Endothelial cell of umbilical vein (primary cell): Measurements from ENCODE around the gene SLC35D1. TPM values are rescaled to one million over a fixed set of nuclear protein-coding genes. Genes with fewer than 3 reads are reported as not detected.

ENCODE experiments used
- Bru-seq: library from RNA; stranded (reverse); fragments of 400-500 nt; gene quantifications from one replicate; lab custom pipeline; 2021; lab: Mats Ljungman, UMichigan
- BruChase-seq, 2 experiments: library from RNA; stranded (reverse); fragments of 400-500 nt; gene quantifications; one replicate each; lab custom pipeline; 2021; lab: Mats Ljungman, UMichigan
- BruUV-seq: library from RNA; stranded (reverse); fragments of 400-500 nt; replicated peaks from 2 replicates; lab custom pipeline; 2021; lab: Mats Ljungman, UMichigan
- CTCF ChIA-PET: fragments of 300-600, 350-600 bp; sonication (Branson Sonifier 250); formaldehyde crosslinking; loops from one replicate; lab custom pipeline; 2021; ENCODE audit warnings: antibody characterized with exemption, inconsistent platforms; lab: Charles Lee
- POLR2A ChIA-PET: fragments of 300-600, 350-600 bp; sonication (Branson Sonifier 250); formaldehyde crosslinking; loops from one replicate; lab custom pipeline; 2021; ENCODE audit warnings: antibody characterized with exemption, inconsistent platforms; lab: Charles Lee
- DNase-seq: peaks from one replicate; pipeline ENCODE4 v3.0.0-alpha.2; 2011; ENCODE audit warnings: low read depth, low spot score
- FAIRE-seq: peaks from 2 replicates; lab custom pipeline; 2011; peaks lifted over from hg19 to GRCh38; lab: Jason Lieb, UNC
- H2AFZ ChIP-seq: 2 replicates; pipeline ENCODE4 v1.6.0; 2012; ENCODE audit warnings: low read depth, low read length, control low read depth, inconsistent platforms
- H3K27ac ChIP-seq: 2 replicates; pipeline ENCODE4 v1.5.1; 2011; ENCODE audit warnings: low read depth, mild to moderate bottlenecking, control low read depth, low read length, moderate library complexity; ENCODE audit not compliant: insufficient read depth
- H3K27me3 ChIP-seq, 2 experiments: 2 replicates each; pipeline versions ENCODE4 v1.6.0 to v1.6.1; 2011; ENCODE audit warnings: low read length in 2 of 2, mixed read lengths in 1 of 2; ENCODE audit not compliant: control insufficient read depth in 2 of 2, insufficient read depth in 2 of 2
- H3K36me3 ChIP-seq, 2 experiments: 2 replicates in 1 of 2; 3 replicates in 1 of 2; pipeline ENCODE4 v1.5.1; 2011; ENCODE audit warnings: low read length in 2 of 2, mild to moderate bottlenecking in 1 of 2, moderate library complexity in 1 of 2; ENCODE audit not compliant: control insufficient read depth in 2 of 2, insufficient read depth in 2 of 2; ENCODE audit errors: extremely low read depth in 1 of 2
- H3K4me1 ChIP-seq: 3 replicates; pipeline ENCODE4 v1.5.1; 2011; ENCODE audit warnings: mild to moderate bottlenecking, low read length; ENCODE audit not compliant: control insufficient read depth, insufficient read depth; ENCODE audit errors: extremely low read depth
- H3K4me2 ChIP-seq: 2 replicates; pipeline ENCODE4 v1.6.1; 2011; ENCODE audit warnings: low read length, control low read depth, mixed read lengths; ENCODE audit not compliant: insufficient read depth
- H3K4me3 ChIP-seq, 3 experiments: fragments of 200-600 bp in 1 of 3; sonication (generic), shearing (Covaris generic) in 1 of 3; replicated peaks in 1 of 3; 2 replicates each; pipeline ENCODE4 v1.5.1; 2011 to 2016; ENCODE audit warnings: control low read depth in 3 of 3, low read length in 3 of 3, mild to moderate bottlenecking in 2 of 3, inconsistent platforms in 1 of 3, low read depth in 1 of 3, moderate library complexity in 1 of 3; ENCODE audit not compliant: insufficient read depth in 1 of 3
- H3K79me2 ChIP-seq: 2 replicates; pipeline ENCODE4 v1.6.0; 2012; ENCODE audit warnings: low read length, inconsistent platforms; ENCODE audit not compliant: control insufficient read depth, insufficient read depth
- H3K9ac ChIP-seq: replicated peaks from 2 replicates; pipeline ENCODE3; 2011; ENCODE audit warnings: low read length, control low read depth; ENCODE audit not compliant: insufficient read depth; ENCODE audit errors: extremely low read depth
- H3K9me1 ChIP-seq: replicated peaks from 3 replicates; pipeline ENCODE4 v1.6.0; 2011; ENCODE audit warnings: mild to moderate bottlenecking, low read length; ENCODE audit not compliant: control insufficient read depth, insufficient read depth; ENCODE audit errors: extremely low read depth
- H3K9me3 ChIP-seq: replicated peaks from 2 replicates; pipeline ENCODE4 v1.5.1; 2012; ENCODE audit warnings: low read length, inconsistent platforms; ENCODE audit not compliant: control insufficient read depth, insufficient read depth
- H4K20me1 ChIP-seq: replicated peaks from 2 replicates; pipeline ENCODE3; 2011; ENCODE audit warnings: mild to moderate bottlenecking, low read length; ENCODE audit not compliant: control insufficient read depth, insufficient read depth; ENCODE audit errors: extremely low read depth
- POLR2A ChIP-seq: IDR thresholded peaks from 2 replicates; pipeline ENCODE4 v1.6.1; 2012; ENCODE audit warnings: low read depth, mild to moderate bottlenecking, control low read depth, low read length
- POLR2AphosphoS5 ChIP-seq: IDR thresholded peaks from 2 replicates; pipeline ENCODE4 v1.6.1; 2012; ENCODE audit warnings: low read depth, mild to moderate bottlenecking, control low read depth, low read length, moderate library complexity; ENCODE audit not compliant: insufficient read depth
- dilution Hi-C: fragments of 300-500 bp; cut with MboI; formaldehyde crosslinking; loops from one replicate; pipeline ENCODE4 v1.15.0; 2019; ENCODE audit warnings: low sequenced_read_pairs; ENCODE audit not compliant: extremely low pct_ligation_motif_present
- intact Hi-C: fragments of 100-400 bp; cut with micrococcal nuclease; formaldehyde crosslinking; loops from one replicate; pipeline ENCODE4 v1.10.0; 2022
- long read RNA-seq: library from polyadenylated mRNA; stranded (forward); transcript quantifications from one replicate; pipeline ENCODE4 v2.0.0, GENCODE V29; 2021
- polyA minus RNA-seq, 3 experiments: library from RNA; depleted of rRNA, polyadenylated mRNA; stranded (reverse); fragments of >200 nt; gene quantifications; 1 replicate in 1 of 3; 2 replicates in 2 of 3; pipeline ENCODE4 v1.2.3, GENCODE V29; 2011
- polyA plus RNA-seq, 4 experiments: library from polyadenylated mRNA; depleted of rRNA in 3 of 4; stranded (reverse) in 3 of 4; unstranded in 1 of 4; fragments of >200 nt; gene quantifications; 2 replicates each; pipeline versions ENCODE4 v1.2.1 to v1.2.3, GENCODE V29; 2011 to 2012; ENCODE audit warnings: missing spikeins in 1 of 4
- total RNA-seq: library from RNA; stranded (reverse); gene quantifications from 2 replicates; pipeline ENCODE4 v1.2.3, GENCODE V29; 2021
- TF ChIP-seq, protein P1 (sequence below), 2 donors: IDR thresholded peaks; 1 replicate in 1 of 2; 2 replicates in 1 of 2; pipeline ENCODE4 v1.5.1; 2011; ENCODE audit warnings: low read length in 2 of 2, mild to moderate bottlenecking in 2 of 2, moderate library complexity in 2 of 2, control low read depth in 1 of 2, inconsistent platforms in 1 of 2, low read depth in 1 of 2; ENCODE audit not compliant: insufficient read depth in 1 of 2; ENCODE audit errors: extremely low read depth in 1 of 2

Gene SLC35D1
- total RNA-seq (6.1 and 6.6 TPM in 2 replicates), polyA plus RNA-seq (2.9 and 3.5 TPM in 2 replicates), polyA minus RNA-seq (9.5 and 9.6 TPM in 2 replicates), Bru-seq, nascent RNA (percentile 73 among the genes with signal in this experiment), BruChase-seq, experiment 1, labeled RNA remaining after a 6-hour chase (percentile 66 among the genes with signal in this experiment), BruChase-seq, experiment 2, labeled RNA remaining after a 2-hour chase (percentile 72 among the genes with signal in this experiment)
- 2.9 and 3.5 TPM in 2 replicates for polyA plus RNA-seq (2011; cell fraction: cytosol; rRNA removed)
- polyA plus RNA-seq (2011; cell fraction: nucleus; rRNA removed), result 9.1 and 11.2 TPM in 2 replicates
- 2.7 and 4.0 TPM in 2 replicates for polyA plus RNA-seq (2012)
- polyA minus RNA-seq (2011; cell fraction: cytosol; rRNA and poly(A)+ RNA removed), result 8.3 TPM
- 8.3 and 11.6 TPM in 2 replicates for polyA minus RNA-seq (2011; cell fraction: nucleus; rRNA and poly(A)+ RNA removed)
- long read RNA-seq, full-length matches to known transcripts, result 4 of 12 reads
- long read RNA-seq, partial matches to known transcripts, result 0 of 12 reads
- long read RNA-seq, other reads (novel, unspliced or antisense), result 8 of 12 reads

DNA sequence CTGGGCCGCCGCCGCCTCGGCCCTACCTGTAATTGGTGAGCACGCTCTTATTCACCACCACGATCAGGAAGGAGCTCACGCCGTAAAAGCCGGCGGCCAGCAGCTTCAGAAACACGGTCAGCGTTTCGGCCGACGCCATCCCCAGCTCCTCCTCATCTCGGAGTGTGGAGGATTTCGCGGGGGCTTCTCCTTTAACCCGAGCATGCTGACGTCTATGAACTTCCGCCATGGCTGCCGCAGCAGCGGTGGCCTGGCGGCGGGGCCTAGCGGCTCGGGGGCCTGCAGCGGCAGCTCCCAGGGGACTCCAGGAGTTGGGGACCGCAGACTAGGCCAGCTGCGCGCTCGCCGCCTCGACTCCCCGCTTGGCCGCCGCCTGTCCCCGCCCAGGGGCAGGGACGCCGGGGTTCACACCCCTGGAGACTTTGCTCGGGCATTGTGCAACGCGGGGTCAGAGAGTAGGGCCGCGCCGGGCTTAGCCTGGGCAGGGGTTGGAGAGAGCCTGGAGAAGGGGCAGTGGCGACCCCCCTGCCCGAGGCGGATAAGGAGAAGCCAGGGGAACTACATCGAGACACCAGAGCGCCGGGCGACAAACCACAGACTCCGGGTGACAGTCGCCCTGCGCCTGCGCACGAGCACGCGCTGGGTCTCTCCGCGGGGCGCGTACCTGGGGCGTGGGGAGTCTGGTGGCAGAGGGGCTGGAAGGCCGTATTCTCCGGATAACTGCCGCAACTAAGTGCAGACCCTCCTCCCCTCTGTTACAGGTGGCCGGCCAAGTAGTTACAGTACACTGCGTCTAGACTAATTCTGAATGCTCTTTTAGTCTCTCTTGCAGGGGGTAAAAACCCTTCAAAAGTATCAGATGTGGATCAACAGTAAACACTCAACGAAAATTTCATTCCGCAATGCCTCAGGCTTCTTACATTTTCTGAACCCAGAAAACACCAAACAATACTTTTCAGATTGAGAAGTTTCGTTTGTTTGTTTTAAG lies at the start of gene SLC35D1:
Gene SLC35D1, minus strand, starts transcription at position 364 of the 988 bp plus-strand sequence. Its CDS starts 135 bp downstream, at position 229.
- Histone ChIP-seq H3K79me2 (peaks cover 4% of the 10 kb centered on the region), H3K4me2 (peak within 1 kb of the TSS; percentile 99), H3K4me1 (peaks cover 13% of the 10 kb centered on the region), H4K20me1 (no peaks in the 10 kb centered on the region), H3K9me1 (no peaks in the 10 kb centered on the region), H3K27ac (peak within 1 kb of the TSS; percentile 74), H2AFZ (peak within 1 kb of the TSS; percentile 99), H3K4me3 (peak within 1 kb of the TSS; percentile 72 to 83 (median 81)), H3K36me3 (no peaks in the 10 kb centered on the region), H3K9ac (peak within 1 kb of the TSS; percentile 93), H3K27me3 (no peaks in the 10 kb centered on the region), H3K9me3 (no peaks in the 10 kb centered on the region)
- dilution Hi-C loops, result no loop called here
- DNase-seq (peak; percentile 80), FAIRE-seq (peak; percentile 76)
- TF ChIP-seq, protein P1, sequence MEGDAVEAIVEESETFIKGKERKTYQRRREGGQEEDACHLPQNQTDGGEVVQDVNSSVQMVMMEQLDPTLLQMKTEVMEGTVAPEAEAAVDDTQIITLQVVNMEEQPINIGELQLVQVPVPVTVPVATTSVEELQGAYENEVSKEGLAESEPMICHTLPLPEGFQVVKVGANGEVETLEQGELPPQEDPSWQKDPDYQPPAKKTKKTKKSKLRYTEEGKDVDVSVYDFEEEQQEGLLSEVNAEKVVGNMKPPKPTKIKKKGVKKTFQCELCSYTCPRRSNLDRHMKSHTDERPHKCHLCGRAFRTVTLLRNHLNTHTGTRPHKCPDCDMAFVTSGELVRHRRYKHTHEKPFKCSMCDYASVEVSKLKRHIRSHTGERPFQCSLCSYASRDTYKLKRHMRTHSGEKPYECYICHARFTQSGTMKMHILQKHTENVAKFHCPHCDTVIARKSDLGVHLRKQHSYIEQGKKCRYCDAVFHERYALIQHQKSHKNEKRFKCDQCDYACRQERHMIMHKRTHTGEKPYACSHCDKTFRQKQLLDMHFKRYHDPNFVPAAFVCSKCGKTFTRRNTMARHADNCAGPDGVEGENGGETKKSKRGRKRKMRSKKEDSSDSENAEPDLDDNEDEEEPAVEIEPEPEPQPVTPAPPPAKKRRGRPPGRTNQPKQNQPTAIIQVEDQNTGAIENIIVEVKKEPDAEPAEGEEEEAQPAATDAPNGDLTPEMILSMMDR (IDR thresholded peaks at IDR 0.05; ENCODE audit: extremely low read depth in 1 of 2, insufficient read depth in 1 of 2, low read depth in 1 of 2, low read length in 2 of 2), result no peak
- peak; percentile 81 for TF ChIP-seq POLR2A
- TF ChIP-seq POLR2AphosphoS5, result peak; percentile 67
- CTCF ChIA-PET, result interaction anchor here (0.8 to 3.4 kb wide), 8 partner anchors 10 to 157 kb away, joined by 3 to 21 read pairs (median 6); partner anchors contain the start of genes DNAI4 and MIER1
- TSS peak; percentile 49 for BruUV-seq
- intact Hi-C loops, result loop anchor here (1.0 to 10.0 kb wide), 5 partner anchors 10 to 411 kb away; partner anchors contain the start of genes DNAI4 and MIER1
- POLR2A ChIA-PET, result interaction anchor here (0.5 to 1.6 kb wide), 3 partner anchors 34 to 96 kb away, joined by 3 to 5 read pairs (median 4); no protein-coding TSS in a partner anchor
